GM12892 (cell line): Measurements from ENCODE around the gene ZSCAN1.

Source experiments
- POLR2A ChIP-seq: IDR thresholded peaks from 2 replicates; pipeline ENCODE4 v1.6.1; 2011; ENCODE audit warnings: low read depth, low read length, control low read depth
- POLR2AphosphoS5 ChIP-seq: IDR thresholded peaks from 2 replicates; pipeline ENCODE4 v1.6.1; 2011; ENCODE audit warnings: low read depth, low read length, control low read depth
- TAF1 ChIP-seq: IDR thresholded peaks from 2 replicates; pipeline ENCODE4 v1.6.1; 2011; ENCODE audit warnings: low read depth, mild to moderate bottlenecking, control low read depth, low read length, borderline replicate concordance

DNA sequence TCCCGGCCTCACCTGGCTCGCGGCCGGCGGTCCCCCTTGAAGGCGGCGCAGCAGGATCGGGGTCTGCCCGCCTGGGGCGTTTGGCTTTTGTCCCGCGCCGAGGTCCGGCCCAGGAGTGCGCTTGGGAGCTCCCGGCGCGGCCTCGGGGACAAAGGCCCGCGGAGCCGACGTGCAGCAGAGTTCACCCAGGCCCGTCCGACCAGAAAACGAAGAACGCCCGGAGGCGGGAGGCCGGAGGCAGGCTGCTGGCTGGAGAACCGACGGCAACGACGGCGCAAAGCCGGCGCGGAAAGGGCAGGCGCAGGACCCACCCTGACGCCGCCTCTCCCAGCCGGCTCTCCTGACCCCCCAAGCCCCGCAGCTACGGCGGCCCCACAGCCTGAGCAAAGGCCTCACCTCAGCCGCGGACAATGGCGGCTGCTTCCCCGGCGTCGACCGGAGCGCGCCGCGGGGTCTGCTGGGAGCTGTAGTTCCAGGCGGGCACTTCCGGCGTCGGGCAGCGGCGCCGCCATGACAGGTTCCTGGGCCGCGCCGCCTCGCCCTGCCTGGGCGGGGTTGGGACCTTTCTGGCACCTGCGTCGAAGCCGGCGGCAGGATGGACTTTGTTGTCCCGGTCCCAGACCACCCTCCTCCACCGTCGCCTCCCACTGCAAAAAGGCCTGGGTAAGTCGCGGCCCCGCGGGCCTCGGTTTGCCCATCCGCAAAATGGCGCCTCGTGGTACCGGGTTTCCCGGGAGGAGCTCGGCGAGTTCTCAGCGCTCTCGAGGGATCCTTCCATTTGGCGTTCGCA lies 31.2 kb upstream of the ZSCAN1 start, which contains the start of gene ZNF606:
- TF ChIP-seq POLR2A (peak; percentile 76; the same call in 1 of the 2 replicates), POLR2AphosphoS5 (0 out of 2 replicates have a peak, but pooled peaks have one; percentile 39), TAF1 (0 out of 2 replicates have a peak, but pooled peaks have one; percentile 28)
